K562 (cell line): ENCODE results near the gene HOXB13. TPM values are rescaled to one million over a fixed set of nuclear protein-coding genes. Genes with fewer than 3 reads are reported as not detected.

Experiments used
- ATAC-seq: fragments of 200-7000 bp; cut with Tn5 transposase; 3 replicates; pipeline ENCODE4 v1.9.1; 2020; ENCODE audit warnings: moderate library complexity
- BruUV-seq: library from RNA; stranded (reverse); fragments of 400-500 nt; replicated peaks from 2 replicates; lab custom pipeline; 2021; lab: Mats Ljungman, UMichigan
- CTCF ChIA-PET: fragments of 300-600 bp; formaldehyde crosslinking; extraction: SDS; loops from one replicate; lab custom pipeline; 2021; ENCODE audit warnings: low intra/inter-chr PET ratio; lab: Yijun Ruan, JAX
- POLR2A ChIA-PET: fragments of 300-600, 350-650 bp; sonication (Branson Sonifier 250); formaldehyde crosslinking; extraction: SDS; loops from one replicate; lab custom pipeline; 2021; ENCODE audit warnings: antibody characterized with exemption, inconsistent platforms; lab: Yijun Ruan, JAX
- DNase-seq, 4 experiments: peaks; one replicate each; pipeline versions ENCODE4 v3.0.0 to v3.0.0-alpha.2; 2011 to 2018; ENCODE audit warnings: low spot score in 3 of 4, mixed read lengths in 3 of 4; ENCODE audit errors: extremely low read depth in 1 of 4
- FAIRE-seq: peaks from 2 replicates; lab custom pipeline; 2011; peaks lifted over from hg19 to GRCh38; lab: Jason Lieb, UNC
- H2AFZ ChIP-seq: 2 replicates; pipeline ENCODE4 v1.6.0; 2011; ENCODE audit warnings: low read depth, low read length, control low read depth, inconsistent platforms
- H3K27ac ChIP-seq: fragments of 200-600 bp; 3 replicates; pipeline ENCODE4 v1.8.0; 2011; ENCODE audit warnings: low read depth, mild to moderate bottlenecking, control low read depth, inconsistent platforms, low read length, moderate library complexity, mixed read lengths; ENCODE audit errors: extremely low read depth
- H3K27me3 ChIP-seq, 2 experiments: fragments of 300-600 bp in 1 of 2; 2 replicates in 1 of 2; 3 replicates in 1 of 2; pipeline versions ENCODE4 v1.6.0 to v1.8.0; 2011; ENCODE audit warnings: inconsistent platforms in 2 of 2, low read length in 2 of 2, mild to moderate bottlenecking in 1 of 2, mixed read lengths in 1 of 2, moderate library complexity in 1 of 2; ENCODE audit not compliant: control insufficient read depth in 2 of 2, insufficient read depth in 2 of 2
- H3K36me3 ChIP-seq: fragments of 300-600 bp; 3 replicates; pipeline ENCODE4 v1.8.0; 2011; ENCODE audit warnings: mild to moderate bottlenecking, low read length, inconsistent platforms; ENCODE audit not compliant: control insufficient read depth, insufficient read depth
- H3K4me1 ChIP-seq, 2 experiments: fragments of 200-600 bp in 1 of 2; replicated peaks in 1 of 2; 2 replicates in 1 of 2; 3 replicates in 1 of 2; pipeline versions ENCODE4 v1.5.1 to v1.8.0; 2011; ENCODE audit warnings: inconsistent platforms in 2 of 2, low read length in 2 of 2, mild to moderate bottlenecking in 1 of 2, mixed read lengths in 1 of 2, moderate library complexity in 1 of 2; ENCODE audit not compliant: control insufficient read depth in 2 of 2, insufficient read depth in 2 of 2
- H3K4me2 ChIP-seq: 2 replicates; pipeline ENCODE4 v1.6.1; 2011; ENCODE audit warnings: low read length, control low read depth, inconsistent platforms, mixed read lengths; ENCODE audit not compliant: insufficient read depth
- H3K4me3 ChIP-seq: fragments of 200-600 bp; sonication (generic), shearing (Covaris generic); 2 replicates; pipeline ENCODE4 v1.5.1; 2016; ENCODE audit warnings: control low read depth, inconsistent platforms
- H3K79me2 ChIP-seq: fragments of 200-600 bp; 3 replicates; pipeline ENCODE4 v1.8.0; 2011; ENCODE audit warnings: low read length, inconsistent platforms; ENCODE audit not compliant: control insufficient read depth, insufficient read depth
- H3K9ac ChIP-seq, 2 experiments: 2 replicates each; pipeline versions ENCODE4 v1.6.0 to v1.6.1; 2011; ENCODE audit warnings: low read depth in 2 of 2, low read length in 2 of 2, control low read depth in 1 of 2, inconsistent platforms in 1 of 2, mild to moderate bottlenecking in 1 of 2, mixed read lengths in 1 of 2; ENCODE audit not compliant: insufficient read depth in 1 of 2
- H3K9me1 ChIP-seq: one replicate; pipeline ENCODE4 v1.6.0; 2011; ENCODE audit warnings: inconsistent platforms, mild to moderate bottlenecking, low read length, moderate library complexity; ENCODE audit not compliant: control insufficient read depth, insufficient read depth
- H3K9me3 ChIP-seq: replicated peaks from 2 replicates; pipeline ENCODE4 v1.5.1; 2011; ENCODE audit warnings: low read depth, low read length, inconsistent platforms; ENCODE audit not compliant: control insufficient read depth, insufficient read depth
- H4K20me1 ChIP-seq: replicated peaks from 2 replicates; pipeline ENCODE4 v1.6.1; 2011; ENCODE audit warnings: low read length, inconsistent platforms, mixed read lengths; ENCODE audit not compliant: control insufficient read depth, insufficient read depth
- ARID1B ChIP-seq: fragments of 450-650 bp; IDR thresholded peaks from 2 replicates; pipeline ENCODE4 v1.6.1; 2016; ENCODE audit warnings: antibody characterized with exemption, mild to moderate bottlenecking, inconsistent platforms
- CEBPB ChIP-seq: fragments of 450-650 bp; IDR thresholded peaks from 2 replicates; pipeline ENCODE4 v1.6.1; 2016; ENCODE audit warnings: missing genetic modification characterization, missing compliant biosample characterization
- CEBPG ChIP-seq, 3 experiments: fragments of 200-800 bp in 1 of 3; sonication (Bioruptor generic) in 1 of 3; sonication (generic) in 1 of 3; formaldehyde crosslinking in 1 of 3; IDR thresholded peaks in 2 of 3; conservative IDR thresholded peaks in 1 of 3; 2 replicates each; pipeline versions ENCODE4 v1.6.1 to v1.8.0; 2016 to 2022; ENCODE audit warnings: missing compliant biosample characterization in 2 of 3, missing genetic modification characterization in 2 of 3, mild to moderate bottlenecking in 1 of 3, missing genetic modification reagents in 1 of 3
- FOS ChIP-seq: IDR thresholded peaks from 3 replicates; pipeline ENCODE4 v1.6.1; 2011; ENCODE audit not compliant: insufficient read length; ENCODE audit errors: extremely low read depth
- GABPB2 ChIP-seq: fragments of 250-450 bp; sonication (Bioruptor Pico); conservative IDR thresholded peaks from 2 replicates; pipeline ENCODE4 v1.5.1; 2021; ENCODE audit warnings: mild to moderate bottlenecking
- GTF2B ChIP-seq: IDR thresholded peaks from 2 replicates; pipeline ENCODE4 v1.6.1; 2011; ENCODE audit not compliant: insufficient read length; ENCODE audit errors: extremely low read depth
- IRF9 ChIP-seq: fragments of 450-650 bp; IDR thresholded peaks from 2 replicates; pipeline ENCODE4 v1.6.1; 2016; ENCODE audit warnings: missing biosample characterization, missing genetic modification characterization
- KHSRP ChIP-seq: fragments of 450-650 bp; IDR thresholded peaks from 2 replicates; pipeline ENCODE4 v1.6.1; 2017
- LARP7 ChIP-seq: fragments of 450-650 bp; IDR thresholded peaks from 2 replicates; pipeline ENCODE4 v1.6.1; 2016
- MITF ChIP-seq: IDR thresholded peaks from 2 replicates; pipeline ENCODE4 v1.6.1; 2014; ENCODE audit warnings: antibody characterized with exemption
- NR1H2 ChIP-seq: sonication (generic); formaldehyde crosslinking; IDR thresholded peaks from 2 replicates; pipeline ENCODE4 v1.4.0; 2020; ENCODE audit warnings: mild to moderate bottlenecking, missing genetic modification reagents
- PHTF2 ChIP-seq: fragments of 250-450 bp; sonication (Bioruptor Pico); IDR thresholded peaks from 2 replicates; pipeline ENCODE4 v1.5.0; 2021; ENCODE audit warnings: mild to moderate bottlenecking
- SETDB1 ChIP-seq: IDR thresholded peaks from one replicate; pipeline ENCODE4 v1.6.1; 2012; ENCODE audit warnings: low read length, control low read depth, inconsistent platforms
- SMAD2 ChIP-seq: fragments of 150-350 bp; IDR thresholded peaks from 2 replicates; pipeline ENCODE4 v1.6.1; 2014; ENCODE audit warnings: low read depth, mild to moderate bottlenecking, low read length
- SP1 ChIP-seq: sonication (generic); formaldehyde crosslinking; IDR thresholded peaks from 2 replicates; pipeline ENCODE4 v1.8.1; 2022; ENCODE audit warnings: mild to moderate bottlenecking, missing genetic modification reagents
- ZBTB8A ChIP-seq: fragments of 450-650 bp; IDR thresholded peaks from 2 replicates; pipeline ENCODE4 v1.6.1; 2018; ENCODE audit warnings: mild to moderate bottlenecking, moderate library complexity; ENCODE audit not compliant: partially characterized antibody
- ZFP36 ChIP-seq: fragments of 150-350 bp; IDR thresholded peaks from 2 replicates; pipeline ENCODE4 v1.6.1; 2018; ENCODE audit warnings: low read length, low read depth; ENCODE audit not compliant: partially characterized antibody
- ZNF175 ChIP-seq: fragments of 200-800 bp; sonication (Bioruptor generic); IDR thresholded peaks from 2 replicates; pipeline ENCODE4 v1.6.1; 2016; ENCODE audit warnings: low read depth, mild to moderate bottlenecking, missing genetic modification characterization, missing compliant biosample characterization
- WGBS: fragments of 100-300 bp; shearing (Covaris generic); methylation state at CpG from one replicate; pipeline ENCODE4 v1.1.6; 2016; ENCODE audit warnings: low coverage, mixed read lengths; ENCODE audit not compliant: insufficient coverage; ENCODE audit errors: missing lambda C conversion rate; 5-methylcytosine and 5-hydroxymethylcytosine counted together
- in situ Hi-C: fragments of 300-500 bp; cut with MboI; formaldehyde crosslinking; loops from 4 replicates; pipeline ENCODE4 v1.15.0; 2018; ENCODE audit warnings: inconsistent platforms, mixed read lengths
- intact Hi-C: fragments of 100-400 bp; cut with micrococcal nuclease; formaldehyde crosslinking; loops from 2 replicates; pipeline ENCODE4 v1.14.2; 2022
- polyA plus RNA-seq, 8 experiments: library from polyadenylated mRNA; depleted of rRNA in 4 of 8; stranded (reverse) in 5 of 8; unstranded in 3 of 8; fragments of >200 nt; fragmentation: Nextera tagmentation in 2 of 8; fragmentation: Illumina TruSeq in 1 of 8; extraction: Ambion mirVana in 2 of 8; extraction: Trizol in 1 of 8; gene quantifications; 2 replicates each; pipeline versions ENCODE4 v1.2.1 to v1.2.3, GENCODE V29; 2011 to 2014; ENCODE audit warnings: inconsistent platforms in 1 of 8, missing spikeins in 1 of 8
- total RNA-seq, 7 experiments: library from RNA; depleted of rRNA in 6 of 7; stranded (reverse); fragments of >200 nt in 6 of 7; fragmentation: Illumina TruSeq in 2 of 7; extraction: Trizol in 2 of 7; gene quantifications; 2 replicates each; pipeline versions ENCODE4 v1.2.1 to v1.2.3, GENCODE V29; 2011 to 2021; ENCODE audit warnings: low replicate concordance in 1 of 7

The HOXB13 gene
- total and polyA plus RNA-seq, 9 of the 15 experiments (the other 6 are each of a cell fraction or from before 2014, with no cell fraction given) = not detected

- TF ChIP-seq ARID1B (no peak), LARP7 (no peak), SP1 (no peak), PHTF2 (no peak), ZNF175 (CRISPR knock-in tag) (no peak), FOS (no peak)
These were observed 10.3 kb downstream of the HOXB13 start (continued) for GRCh38 chr17:48718227-48718760.

GRCh38 chr17:48717367-48718226 is 11.0 kb downstream of the HOXB13 start:
- FAIRE-seq (no peak), DNase-seq (no peak), ATAC-seq (no peak)
- no peaks in the 10 kb centered on the region for H3K79me2 ChIP-seq
- no peaks in the 10 kb centered on the region for H3K36me3 ChIP-seq
- ChIA-PET POLR2A (interaction anchor here (0.7 to 1.3 kb wide), 3 partner anchors 9 to 18 kb away, joined by 3 to 4 read pairs (median 3); no protein-coding TSS in a partner anchor), CTCF (no interaction called here)
- peaks cover 39 to 46% of the 10 kb centered on the region in 2 experiments for H3K27me3 ChIP-seq
- no peak overlapping the region for H3K4me3 ChIP-seq
- H3K9me1 ChIP-seq = no peaks in the 10 kb centered on the region
- 2% methylated on average over 10 of the region's 10 CpGs for WGBS
- H3K27ac ChIP-seq = no peak overlapping the region
- intact Hi-C loops (no loop called here), in situ Hi-C loops (no loop called here)
- H3K4me2 ChIP-seq = no peak overlapping the region
- H2AFZ ChIP-seq = no peak overlapping the region
- peaks cover 0 to 12% of the 10 kb centered on the region in 2 experiments; a peak in 1 of 5 replicates for H3K4me1 ChIP-seq
- H3K9me3 ChIP-seq = no peaks in the 10 kb centered on the region
- H3K9ac ChIP-seq = no peak overlapping the region
- BruUV-seq = no TSS peak
- H4K20me1 ChIP-seq = peaks cover 3% of the 10 kb centered on the region; the same call in 1 of the 2 replicates
- TF ChIP-seq IRF9 (tag) = no peak
- TF ChIP-seq SMAD2 = no peak
- no peak for TF ChIP-seq GABPB2 (CRISPR knock-in tag)
- TF ChIP-seq CEBPB (tag) = peak; percentile 24; the same call in 1 of the 2 replicates
- TF ChIP-seq MITF = no peak
- no peak for TF ChIP-seq CEBPG (CRISPR knock-in tag; IDR thresholded peaks at IDR 0.05)
- peak in 1 of 2 experiments; percentile 33; a peak in 2 of 4 replicates for TF ChIP-seq CEBPG (tag; conservative IDR thresholded peaks at IDR 0.05 in 1 of 2, IDR thresholded peaks at IDR 0.05 in 1 of 2)
- peak; percentile 12 for TF ChIP-seq ZFP36
- TF ChIP-seq GTF2B = no peak
- no peak for TF ChIP-seq ZBTB8A
- TF ChIP-seq NR1H2 (CRISPR knock-in tag) = no peak
- TF ChIP-seq SETDB1 = no peak
- TF ChIP-seq KHSRP = no peak
